H9 (cell line): Measurements from ENCODE around the gene DLEC1. TPM values are rescaled to one million over a fixed set of nuclear protein-coding genes. Genes with fewer than 3 reads are reported as not detected.
"Not testable (repeated sequence)": the region's sequence is repeated elsewhere in the genome, so short reads cannot be mapped to it uniquely, and the experiment has no call there.

Source experiments
- DNase-seq: peaks from one replicate; pipeline ENCODE4 v3.0.0-alpha.2; 2017
- H2AFZ ChIP-seq: one replicate; pipeline ENCODE4 v1.6.1; 2013; ENCODE audit warnings: mild to moderate bottlenecking, low read length, control low read depth, moderate library complexity
- H2AK5ac ChIP-seq: 2 replicates; pipeline ENCODE4 v1.6.1; 2013; ENCODE audit warnings: low read length, control low read depth, mixed read lengths; ENCODE audit not compliant: insufficient read length
- H2BK120ac ChIP-seq: one replicate; pipeline ENCODE4 v1.6.1; 2013; ENCODE audit warnings: low read depth, mild to moderate bottlenecking, low read length, control low read depth, inconsistent platforms; ENCODE audit not compliant: poor library complexity, severe bottlenecking
- H2BK12ac ChIP-seq: 2 replicates; pipeline ENCODE4 v1.6.1; 2013; ENCODE audit warnings: low read length, control low read depth, mixed read lengths, low read depth; ENCODE audit not compliant: insufficient read length
- H2BK15ac ChIP-seq: 2 replicates; pipeline ENCODE4 v1.6.1; 2013; ENCODE audit warnings: low read depth, low read length, control low read depth
- H2BK20ac ChIP-seq: one replicate; pipeline ENCODE4 v1.6.1; 2013; ENCODE audit warnings: low read depth, mild to moderate bottlenecking, low read length, control low read depth, inconsistent platforms; ENCODE audit not compliant: poor library complexity, severe bottlenecking
- H2BK5ac ChIP-seq: 2 replicates; pipeline ENCODE4 v1.6.1; 2013; ENCODE audit warnings: low read length, control low read depth, mixed read lengths; ENCODE audit not compliant: insufficient read length
- H3K14ac ChIP-seq: 2 replicates; pipeline ENCODE4 v1.6.1; 2013; ENCODE audit warnings: low read length, control low read depth; ENCODE audit not compliant: insufficient read depth
- H3K18ac ChIP-seq: 2 replicates; pipeline ENCODE4 v1.6.1; 2013; ENCODE audit warnings: low read depth, mild to moderate bottlenecking, mixed read lengths, low read length, control low read depth; ENCODE audit not compliant: insufficient read length
- H3K23ac ChIP-seq: 2 replicates; pipeline ENCODE4 v1.6.1; 2013; ENCODE audit warnings: low read length, control low read depth, mixed read lengths, low read depth; ENCODE audit not compliant: insufficient read length
- H3K23me2 ChIP-seq: 2 replicates; pipeline ENCODE4 v1.6.1; 2013; ENCODE audit warnings: low read depth, mild to moderate bottlenecking, mixed read lengths, low read length, control low read depth; ENCODE audit not compliant: insufficient read length, poor library complexity, severe bottlenecking
- H3K27ac ChIP-seq: 2 replicates; pipeline ENCODE4 v1.5.1; 2013; ENCODE audit warnings: low read length, control low read depth, mixed read lengths, low read depth; ENCODE audit not compliant: insufficient read length
- H3K27me3 ChIP-seq: 2 replicates; pipeline ENCODE4 v1.6.1; 2013; ENCODE audit warnings: low read length, control low read depth, inconsistent platforms; ENCODE audit not compliant: insufficient read depth
- H3K4ac ChIP-seq: 2 replicates; pipeline ENCODE4 v1.6.1; 2013; ENCODE audit warnings: low read depth, mild to moderate bottlenecking, control low read depth, inconsistent platforms, low read length, moderate library complexity
- H3K4me1 ChIP-seq: 2 replicates; pipeline ENCODE4 v1.6.1; 2013; ENCODE audit warnings: low read length, control low read depth, inconsistent platforms; ENCODE audit not compliant: insufficient read depth
- H3K4me2 ChIP-seq: 2 replicates; pipeline ENCODE4 v1.6.1; 2013; ENCODE audit warnings: low read length, control low read depth, mixed read lengths; ENCODE audit not compliant: insufficient read length, insufficient read depth
- H3K56ac ChIP-seq: 2 replicates; pipeline ENCODE4 v1.6.1; 2013; ENCODE audit warnings: low read depth, mild to moderate bottlenecking, mixed read lengths, low read length, control low read depth; ENCODE audit not compliant: insufficient read length
- H3K79me1 ChIP-seq: 2 replicates; pipeline ENCODE4 v1.6.1; 2013; ENCODE audit warnings: low read depth, mild to moderate bottlenecking, moderate library complexity, low read length, control low read depth, inconsistent platforms; ENCODE audit not compliant: insufficient read depth, poor library complexity, severe bottlenecking
- H3K79me2 ChIP-seq: 2 replicates; pipeline ENCODE4 v1.6.1; 2013; ENCODE audit warnings: low read length, control low read depth, inconsistent platforms; ENCODE audit not compliant: insufficient read depth
- H3K9ac ChIP-seq: 2 replicates; pipeline ENCODE4 v1.6.1; 2013; ENCODE audit warnings: low read length, control low read depth, mixed read lengths; ENCODE audit not compliant: insufficient read length; ENCODE audit errors: extremely low read depth
- H3K9me3 ChIP-seq: one replicate; pipeline ENCODE4 v1.6.1; 2013; ENCODE audit warnings: low read depth, low read length, inconsistent platforms; ENCODE audit not compliant: control insufficient read depth
- H3T11ph ChIP-seq: one replicate; pipeline ENCODE4 v1.6.1; 2013; ENCODE audit warnings: mild to moderate bottlenecking, low read length, control low read depth, inconsistent platforms
- H4K20me1 ChIP-seq: one replicate; pipeline ENCODE4 v1.6.1; 2013; ENCODE audit not compliant: control insufficient read depth, insufficient read length, insufficient read depth
- H4K5ac ChIP-seq: 2 replicates; pipeline ENCODE4 v1.6.1; 2013; ENCODE audit warnings: low read depth, mild to moderate bottlenecking, mixed read lengths, low read length, control low read depth; ENCODE audit not compliant: insufficient read length
- H4K8ac ChIP-seq: replicated peaks from 2 replicates; pipeline ENCODE4 v1.6.1; 2013; ENCODE audit warnings: low read length, control low read depth, mixed read lengths, low read depth; ENCODE audit not compliant: insufficient read length
- H4K91ac ChIP-seq: 2 replicates; pipeline ENCODE4 v1.6.1; 2013; ENCODE audit warnings: low read depth, mild to moderate bottlenecking, moderate library complexity, mixed read lengths, low read length, control low read depth; ENCODE audit not compliant: insufficient read length
- H3K27ac Mint-ChIP-seq, 3 experiments: 2 replicates in 2 of 3; 3 replicates in 1 of 3; pipeline ENCODE4 v1.8.0; 2020 to 2021; ENCODE audit warnings: mixed read lengths in 3 of 3, mild to moderate bottlenecking in 1 of 3, moderate library complexity in 1 of 3
- H3K27me3 Mint-ChIP-seq: 2 replicates; pipeline ENCODE4 v1.8.0; 2021; ENCODE audit warnings: low read depth, mild to moderate bottlenecking, moderate library complexity, mixed read lengths
- H3K36me3 Mint-ChIP-seq, 3 experiments: 2 replicates in 2 of 3; 3 replicates in 1 of 3; pipeline ENCODE4 v1.8.0; 2020 to 2021; ENCODE audit warnings: low read depth in 3 of 3, mixed read lengths in 3 of 3; ENCODE audit not compliant: insufficient read depth in 1 of 3
- H3K4me1 Mint-ChIP-seq, 2 experiments: 2 replicates each; pipeline ENCODE4 v1.8.0; 2020; ENCODE audit warnings: mixed read lengths in 2 of 2
- H3K4me3 Mint-ChIP-seq, 2 experiments: 2 replicates in 1 of 2; 3 replicates in 1 of 2; pipeline ENCODE4 v1.8.0; 2020 to 2021; ENCODE audit warnings: mild to moderate bottlenecking in 2 of 2, mixed read lengths in 2 of 2, moderate library complexity in 1 of 2
- H3K9me3 Mint-ChIP-seq, 2 experiments: 2 replicates in 1 of 2; 3 replicates in 1 of 2; pipeline ENCODE4 v1.8.0; 2020; ENCODE audit warnings: mild to moderate bottlenecking in 2 of 2, mixed read lengths in 2 of 2, moderate library complexity in 1 of 2
- CTCF ChIP-seq: fragments of 200-600 bp; sonication (generic); conservative IDR thresholded peaks from 3 replicates; pipeline ENCODE4 v1.8.0; 2021; ENCODE audit warnings: antibody characterized with exemption, mild to moderate bottlenecking
- WGBS: extraction: QIAGEN DNeasy Blood & Tissue Kit; methylation state at CpG from one replicate; pipeline ENCODE4 v1.1.7; 2013; ENCODE audit warnings: missing lambda C conversion rate, low lambda C conversion rate, mixed read lengths; ENCODE audit not compliant: insufficient read length; ENCODE audit errors: extremely low coverage; 5-methylcytosine and 5-hydroxymethylcytosine counted together
- total RNA-seq: library from RNA; stranded (reverse); gene quantifications from 2 replicates; pipeline ENCODE4 v1.2.1, GENCODE V29; 2021

Gene DLEC1
- total RNA-seq, 1 experiment from 2014 or later, result 2.1 TPM

GRCh38 chr3:38051131-38051530 lies 12.1 kb downstream of the DLEC1 start:
- TF ChIP-seq CTCF, result no peak
- Histone ChIP-seq H3K56ac (no peak overlapping the region), H2AFZ (no peak overlapping the region), H2BK12ac (no peak overlapping the region), H3K79me1 (no peaks in the 10 kb centered on the region), H3K23me2 (no peaks in the 10 kb centered on the region), H2BK15ac (no peak overlapping the region), H3K4me1 (no peaks in the 10 kb centered on the region), H3K4ac (no peak overlapping the region), H3K27ac (no peak overlapping the region), H4K20me1 (no peaks in the 10 kb centered on the region), H2BK5ac (no peak overlapping the region), H3K4me2 (no peak overlapping the region), H3K14ac (no peak overlapping the region), H2BK120ac (no peak overlapping the region), H3K18ac (no peak overlapping the region), H3K79me2 (no peaks in the 10 kb centered on the region), H2AK5ac (no peak overlapping the region), H3K9ac (no peak overlapping the region), H3K27me3 (no peaks in the 10 kb centered on the region), H4K5ac (no peak overlapping the region), H3K23ac (no peak overlapping the region), H2BK20ac (no peak overlapping the region), H3K9me3 (peaks cover 8% of the 10 kb centered on the region), H4K8ac (no peak overlapping the region), H4K91ac (no peak overlapping the region), H3T11ph (no peak overlapping the region)
- Mint-ChIP-seq H3K27ac (no peak overlapping the region), H3K4me3 (no peak overlapping the region), H3K36me3 (peaks cover 6 to 10% (median 9%) of the 10 kb centered on the region in 3 experiments; a peak in 6 of 7 replicates), H3K9me3 (peaks cover 20 to 21% of the 10 kb centered on the region in 2 experiments), H3K27me3 (peaks cover 20% of the 10 kb centered on the region), H3K4me1 (no peaks in the 10 kb centered on the region)
- no CpG with 5 or more reads among the region's 13 CpGs for WGBS
- no peak for DNase-seq

GRCh38 chr3:38053286-38053685 lies 14.3 kb downstream of the DLEC1 start:
- H4K8ac ChIP-seq, result not testable (repeated sequence)

More at GRCh38 chr3:38053286-38053685, 14.3 kb downstream of the DLEC1 start:
- H3K4me1 Mint-ChIP-seq, H3K23ac ChIP-seq, H3K23me2 ChIP-seq, H2BK12ac ChIP-seq, H3K9ac ChIP-seq, H3K56ac ChIP-seq, H3K27ac ChIP-seq, H2BK120ac ChIP-seq, H3K36me3 Mint-ChIP-seq, H3K4me1 ChIP-seq, H3K4me2 ChIP-seq, H3K79me1 ChIP-seq, H2AK5ac ChIP-seq, H2BK15ac ChIP-seq, H3K27me3 ChIP-seq, H3K14ac ChIP-seq, H2BK20ac ChIP-seq, H3K4me3 Mint-ChIP-seq, DNase-seq, H4K20me1 ChIP-seq, H3K4ac ChIP-seq, H4K91ac ChIP-seq, H2BK5ac ChIP-seq, H3K9me3 ChIP-seq, H3K79me2 ChIP-seq, H3K27ac Mint-ChIP-seq, H3K18ac ChIP-seq, H3T11ph ChIP-seq, H2AFZ ChIP-seq, H4K5ac ChIP-seq: not testable (repeated sequence)
- H3K27me3 Mint-ChIP-seq, result peaks cover 12% of the 10 kb centered on the region
- H3K9me3 Mint-ChIP-seq, result peaks cover 20 to 21% of the 10 kb centered on the region in 2 experiments
- no CpG with 5 or more reads among the region's 32 CpGs for WGBS
